ENCODE data around the gene UTP3. TPM values are rescaled to one million over a fixed set of nuclear protein-coding genes. Genes with fewer than 3 reads are reported as not detected.

The UTP3 gene
- total RNA-seq, 2 donors from 2014 or later, result 12.5 to 15.5 TPM

GRCh38 chr4:70713453-70714078 lies 25.2 kb downstream of the UTP3 start:
- TF ChIP-seq CTCF (IDR thresholded peaks at IDR 0.05) (no peak), POLR2A (IDR thresholded peaks at IDR 0.05) (no peak)
- no peak for DNase-seq
- H3K36me3 ChIP-seq (replicated peaks in 1 of 2; ENCODE audit: insufficient read depth in 1 of 2, low read depth in 2 of 2), result no peaks in the 10 kb centered on the region
- H3K4me1 ChIP-seq, result peaks cover 41% of the 10 kb centered on the region
- 48 to 59% methylated on average over 7 of the region's 7 CpGs for WGBS, 2 donors
- no peaks in the 10 kb centered on the region for H3K9me3 ChIP-seq
- no peak overlapping the region for H3K4me3 ChIP-seq
- no peak for ATAC-seq
- intact Hi-C loops (cut with DNase I), result no loop called here
- no peak overlapping the region for H3K27ac ChIP-seq
- H3K27me3 ChIP-seq, result no peaks in the 10 kb centered on the region

- Histone ChIP-seq H3K4me1 (peaks cover 41% of the 10 kb centered on the region), H3K9me3 (no peaks in the 10 kb centered on the region), H3K27me3 (no peaks in the 10 kb centered on the region), H3K4me3 (no peak overlapping the region), H3K27ac (no peak overlapping the region), H3K36me3 (replicated peaks in 1 of 2; ENCODE audit: insufficient read depth in 1 of 2, low read depth in 2 of 2) (no peaks in the 10 kb centered on the region)
- DNase-seq, result peak in 3 of 4 donors; percentile 28 to 58 (median 31)
- peak; percentile 70 for ATAC-seq
- intact Hi-C loops (cut with DNase I), result no loop called here
- WGBS, 2 donors, result 55 to 61% methylated on average over 5 of the region's 5 CpGs
- TF ChIP-seq CTCF (IDR thresholded peaks at IDR 0.05) (no peak), POLR2A (IDR thresholded peaks at IDR 0.05) (no peak)
Observed at GRCh38 chr4:70714079-70714887, 26.0 kb downstream of the UTP3 start.

- no peak for ATAC-seq
- Histone ChIP-seq H3K4me3 (no peak overlapping the region), H3K4me1 (peaks cover 39% of the 10 kb centered on the region), H3K36me3 (replicated peaks in 1 of 2; ENCODE audit: insufficient read depth in 1 of 2, low read depth in 2 of 2) (no peaks in the 10 kb centered on the region), H3K27me3 (no peaks in the 10 kb centered on the region), H3K9me3 (no peaks in the 10 kb centered on the region), H3K27ac (no peak overlapping the region)
- intact Hi-C loops (cut with DNase I), result no loop called here
- WGBS, 2 donors, result 82% methylated on average over 5 to 6 of the region's 6 CpGs
- no peak for TF ChIP-seq CTCF (IDR thresholded peaks at IDR 0.05)
- TF ChIP-seq POLR2A (IDR thresholded peaks at IDR 0.05), result no peak
- no peak for DNase-seq
Observed at GRCh38 chr4:70715097-70715496, 26.8 kb downstream of the UTP3 start.

GRCh38 chr4:70718811-70719604 lies 30.7 kb downstream of the UTP3 start:
- intact Hi-C loops (cut with DNase I), result no loop called here
- ATAC-seq (peak; percentile 33), DNase-seq (no peak)
- Histone ChIP-seq H3K9me3 (no peaks in the 10 kb centered on the region), H3K27ac (peak overlapping the region in 1 of 4 donors; percentile 5), H3K36me3 (replicated peaks in 1 of 2; ENCODE audit: insufficient read depth in 1 of 2, low read depth in 2 of 2) (no peaks in the 10 kb centered on the region), H3K4me3 (no peak overlapping the region), H3K27me3 (no peaks in the 10 kb centered on the region), H3K4me1 (peaks cover 20% of the 10 kb centered on the region)
- WGBS, 2 donors, result 75 to 77% methylated on average over 13 of the region's 13 CpGs
- no peak for TF ChIP-seq POLR2A (IDR thresholded peaks at IDR 0.05)
- TF ChIP-seq CTCF (IDR thresholded peaks at IDR 0.05), result no peak
